Ascending aorta (tissue), 2 donors: Measurements from ENCODE around the gene BUD13. TPM values are rescaled to one million over a fixed set of nuclear protein-coding genes. Genes with fewer than 3 reads are reported as not detected.

ENCODE experiments used
- DNase-seq, 2 donors: peaks; one replicate each; pipeline ENCODE4 v3.0.0-alpha.2; 2019; ENCODE audit warnings: low spot score in 2 of 2
- H3K27ac ChIP-seq, 2 donors: fragments of 200-600 bp; sonication (generic); one replicate each; pipeline ENCODE4 v1.5.1; 2016 to 2017; ENCODE audit warnings: mild to moderate bottlenecking in 1 of 2
- H3K27me3 ChIP-seq: fragments of 200-600 bp; sonication (generic); one replicate; pipeline ENCODE4 v1.5.1; 2017
- H3K36me3 ChIP-seq, 2 donors: fragments of 200-600 bp; sonication (generic); one replicate each; pipeline ENCODE4 v1.5.1; 2016
- H3K4me1 ChIP-seq, 2 donors: fragments of 200-600 bp; sonication (generic); one replicate each; pipeline ENCODE4 v1.5.1; 2016 to 2017; ENCODE audit warnings: mild to moderate bottlenecking in 1 of 2
- H3K4me3 ChIP-seq, 2 donors: fragments of 200-600 bp; sonication (generic); one replicate each; pipeline ENCODE4 v1.5.1; 2016 to 2017; ENCODE audit warnings: mild to moderate bottlenecking in 1 of 2
- H3K9me3 ChIP-seq, 2 donors: fragments of 200-600 bp; sonication (generic); one replicate each; pipeline ENCODE4 v1.5.1; 2016
- intact Hi-C: fragments of 100-400 bp; cut with DNase I; formaldehyde crosslinking; loops from one replicate; pipeline ENCODE4 v1.15.1; 2023
- total RNA-seq: library from RNA; depleted of rRNA; stranded (reverse); fragments of >200 nt; gene quantifications from one replicate; pipeline ENCODE4 v1.1.0, GENCODE V29; 2016
- TF ChIP-seq, protein P1 (sequence below), 3 experiments: fragments of 200-600 bp in 2 of 3; fragments of 450-650 bp in 1 of 3; sonication (generic) in 2 of 3; IDR thresholded peaks; one replicate each; pipeline ENCODE4 v1.5.1; 2016 to 2019; ENCODE audit warnings: antibody characterized with exemption in 3 of 3, mild to moderate bottlenecking in 1 of 3, moderate library complexity in 1 of 3

BUD13 gene
- total RNA-seq, 1 donor from 2014 or later, result 23.9 TPM

DNA sequence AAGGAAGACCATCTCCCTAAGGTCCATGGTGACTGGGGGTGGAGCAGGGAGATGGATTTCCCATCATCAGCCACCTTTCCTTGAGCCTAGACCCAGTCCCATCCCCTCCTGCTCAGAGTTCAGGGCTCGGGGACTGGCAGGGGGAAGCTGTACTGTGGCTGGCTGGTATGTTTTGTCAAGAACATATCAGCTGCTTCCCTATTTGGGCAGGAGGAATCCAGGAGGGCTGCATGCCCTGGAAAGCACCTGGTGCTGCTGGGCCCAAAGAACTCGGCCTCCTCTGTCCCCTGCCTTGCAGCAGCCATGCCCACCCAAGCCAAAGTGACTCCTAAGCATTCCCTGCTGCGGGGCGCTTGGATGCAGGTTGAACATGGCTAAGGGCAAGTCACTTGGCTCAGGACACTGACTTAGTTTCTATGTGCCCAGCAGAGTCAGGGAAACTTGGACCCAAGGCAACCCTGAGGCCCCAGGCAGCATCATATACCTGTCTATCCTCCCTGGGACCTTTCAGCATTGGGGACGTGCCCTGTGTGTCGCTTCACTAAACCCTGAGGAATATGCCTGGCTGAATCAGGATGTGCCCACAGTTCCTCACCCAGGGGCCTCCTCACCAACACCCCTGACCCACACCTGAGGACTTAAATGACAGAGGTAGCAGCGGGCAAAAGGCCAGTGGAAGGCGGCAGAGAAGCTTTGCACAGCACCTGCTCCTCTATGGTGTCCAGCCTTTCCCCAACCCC, 43.1 kb downstream of the BUD13 start:
- H3K36me3 ChIP-seq, result no peaks in the 10 kb centered on the region
- no peaks in the 10 kb centered on the region for H3K9me3 ChIP-seq
- no peak overlapping the region for H3K4me3 ChIP-seq
- no peak overlapping the region for H3K27ac ChIP-seq
- DNase-seq, result no peak
- intact Hi-C loops, result no loop called here
- TF ChIP-seq, protein P1, sequence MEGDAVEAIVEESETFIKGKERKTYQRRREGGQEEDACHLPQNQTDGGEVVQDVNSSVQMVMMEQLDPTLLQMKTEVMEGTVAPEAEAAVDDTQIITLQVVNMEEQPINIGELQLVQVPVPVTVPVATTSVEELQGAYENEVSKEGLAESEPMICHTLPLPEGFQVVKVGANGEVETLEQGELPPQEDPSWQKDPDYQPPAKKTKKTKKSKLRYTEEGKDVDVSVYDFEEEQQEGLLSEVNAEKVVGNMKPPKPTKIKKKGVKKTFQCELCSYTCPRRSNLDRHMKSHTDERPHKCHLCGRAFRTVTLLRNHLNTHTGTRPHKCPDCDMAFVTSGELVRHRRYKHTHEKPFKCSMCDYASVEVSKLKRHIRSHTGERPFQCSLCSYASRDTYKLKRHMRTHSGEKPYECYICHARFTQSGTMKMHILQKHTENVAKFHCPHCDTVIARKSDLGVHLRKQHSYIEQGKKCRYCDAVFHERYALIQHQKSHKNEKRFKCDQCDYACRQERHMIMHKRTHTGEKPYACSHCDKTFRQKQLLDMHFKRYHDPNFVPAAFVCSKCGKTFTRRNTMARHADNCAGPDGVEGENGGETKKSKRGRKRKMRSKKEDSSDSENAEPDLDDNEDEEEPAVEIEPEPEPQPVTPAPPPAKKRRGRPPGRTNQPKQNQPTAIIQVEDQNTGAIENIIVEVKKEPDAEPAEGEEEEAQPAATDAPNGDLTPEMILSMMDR (IDR thresholded peaks at IDR 0.05), result no peak
- H3K27me3 ChIP-seq, result no peaks in the 10 kb centered on the region
- no peaks in the 10 kb centered on the region for H3K4me1 ChIP-seq

DNA sequence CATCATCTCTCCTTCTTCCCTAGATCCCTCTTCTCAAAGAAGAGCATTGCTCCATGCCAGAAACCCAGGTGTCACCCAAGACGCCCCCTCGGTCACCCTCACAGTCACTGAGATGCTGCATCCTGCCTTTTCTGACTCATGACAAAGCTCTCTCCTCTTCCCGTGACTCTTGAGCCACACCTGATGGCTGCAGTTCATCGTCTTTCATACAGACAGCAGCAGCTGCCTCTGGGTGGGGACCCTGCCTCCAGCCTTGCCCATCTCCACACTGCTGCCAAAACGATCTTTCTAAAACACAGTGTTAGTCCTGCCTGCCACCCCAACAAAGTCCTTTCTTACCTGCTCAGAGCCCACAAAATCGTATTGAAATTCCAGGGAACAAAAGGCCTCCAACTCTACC, 44.8 kb downstream of the BUD13 start:
- Histone ChIP-seq H3K27ac (no peak overlapping the region), H3K4me3 (no peak overlapping the region), H3K9me3 (no peaks in the 10 kb centered on the region), H3K36me3 (no peaks in the 10 kb centered on the region), H3K27me3 (no peaks in the 10 kb centered on the region), H3K4me1 (no peaks in the 10 kb centered on the region)
- DNase-seq, result no peak
- intact Hi-C loops, result no loop called here
- TF ChIP-seq, protein P1 (IDR thresholded peaks at IDR 0.05), result no peak

DNA sequence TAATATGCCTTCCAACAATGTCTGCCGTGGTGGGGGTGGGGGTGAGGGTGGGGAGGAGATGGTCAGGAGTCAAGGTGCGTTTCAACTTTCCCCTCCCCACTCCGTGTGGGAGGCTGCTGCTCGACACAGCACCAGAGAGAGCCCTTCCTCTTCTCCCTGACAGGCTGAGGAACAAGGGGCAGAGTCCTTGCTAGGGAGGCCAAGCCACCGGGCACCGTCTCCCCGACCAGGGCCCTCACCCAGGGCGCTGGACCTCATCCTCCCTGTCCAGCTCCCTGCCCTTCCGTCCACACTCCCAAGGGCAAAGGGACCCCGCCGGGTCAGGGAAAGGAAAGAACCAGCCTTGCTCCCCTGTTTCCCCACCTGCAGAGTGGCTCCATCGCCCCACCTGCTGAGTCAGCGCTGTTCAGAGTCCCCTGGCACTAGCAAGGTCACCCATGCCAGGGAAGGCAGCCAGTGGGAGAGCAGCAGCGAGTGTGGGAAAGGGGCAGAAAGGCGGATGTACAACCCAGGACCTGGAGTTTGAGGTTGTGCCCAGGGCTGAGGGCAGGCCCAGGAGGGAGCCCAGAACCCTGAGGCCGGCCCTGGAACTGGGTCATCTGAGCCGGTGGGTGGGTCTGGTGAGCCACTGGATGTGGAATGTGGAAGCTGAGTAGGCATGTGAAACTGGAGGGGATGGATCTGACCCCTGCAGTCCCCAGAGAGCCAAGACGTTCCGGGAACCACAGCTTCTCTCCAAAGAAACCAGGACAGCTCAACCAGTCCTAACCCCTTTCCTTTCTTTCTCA, 47.2 kb downstream of the BUD13 start:
- no peaks in the 10 kb centered on the region for H3K27me3 ChIP-seq
- H3K9me3 ChIP-seq, result no peaks in the 10 kb centered on the region
- no peak overlapping the region for H3K27ac ChIP-seq
- no peaks in the 10 kb centered on the region for H3K36me3 ChIP-seq
- DNase-seq, result no peak
- H3K4me3 ChIP-seq, result no peak overlapping the region
- TF ChIP-seq, protein P1 (IDR thresholded peaks at IDR 0.05), result no peak
- intact Hi-C loops, result no loop called here
- no peaks in the 10 kb centered on the region for H3K4me1 ChIP-seq

DNA sequence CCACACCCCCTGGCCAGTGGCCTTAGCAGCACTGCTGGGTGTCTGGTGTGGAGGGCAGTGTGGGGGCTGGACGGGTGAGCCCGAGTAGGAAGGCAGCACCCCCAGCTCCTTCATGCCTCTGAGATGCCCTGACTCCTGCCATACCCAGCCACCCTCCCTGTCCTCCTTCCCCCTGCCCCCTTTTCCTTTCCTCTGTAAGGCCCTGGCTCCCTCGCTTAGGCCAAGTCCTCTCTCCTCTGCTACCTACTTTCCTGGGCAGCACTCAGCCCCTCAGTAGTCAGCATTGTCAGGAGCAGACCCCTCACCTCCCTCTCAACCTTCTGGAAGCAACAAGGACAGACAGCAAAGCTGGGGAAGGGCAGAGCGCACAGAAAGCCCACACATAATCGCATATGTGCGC, 48.0 kb downstream of the BUD13 start:
- Histone ChIP-seq H3K9me3 (no peaks in the 10 kb centered on the region), H3K27me3 (no peaks in the 10 kb centered on the region), H3K4me3 (no peak overlapping the region), H3K36me3 (no peaks in the 10 kb centered on the region), H3K27ac (no peak overlapping the region), H3K4me1 (no peaks in the 10 kb centered on the region)
- intact Hi-C loops, result no loop called here
- DNase-seq, result no peak
- TF ChIP-seq, protein P1 (IDR thresholded peaks at IDR 0.05), result no peak

DNA sequence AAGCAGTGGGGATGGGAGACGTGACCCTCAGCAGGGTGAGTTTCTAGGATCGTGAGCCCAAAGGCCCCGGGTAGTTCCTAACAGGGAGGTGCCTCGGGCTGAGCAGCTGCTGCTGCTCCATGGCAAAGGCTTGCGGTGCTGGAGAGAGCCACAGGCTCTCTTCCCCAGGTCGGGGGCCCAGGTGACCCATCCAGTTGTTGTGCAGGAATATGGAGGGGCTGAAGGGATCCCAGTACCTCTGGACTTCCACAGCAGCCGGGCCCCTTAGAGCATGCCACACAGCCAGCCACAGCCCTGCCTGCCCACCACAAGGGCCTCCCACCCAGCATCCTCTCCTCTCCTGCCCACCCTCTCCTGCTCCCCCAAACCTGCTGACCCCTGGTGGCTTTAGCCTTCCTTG, 49.3 kb downstream of the BUD13 start:
- DNase-seq, result no peak
- intact Hi-C loops, result no loop called here
- H3K27me3 ChIP-seq, result no peaks in the 10 kb centered on the region

More for the DNA sequence above, 49.3 kb downstream of the BUD13 start:
- H3K4me1 ChIP-seq, result no peaks in the 10 kb centered on the region
- H3K36me3 ChIP-seq, result no peaks in the 10 kb centered on the region
- H3K9me3 ChIP-seq, result no peaks in the 10 kb centered on the region
- no peak overlapping the region for H3K27ac ChIP-seq
- no peak overlapping the region for H3K4me3 ChIP-seq
- TF ChIP-seq, protein P1 (IDR thresholded peaks at IDR 0.05), result no peak
